IMR-90 (cell line): ENCODE results near the gene CD6. TPM values are rescaled to one million over a fixed set of nuclear protein-coding genes. Genes with fewer than 3 reads are reported as not detected.

Experiments used
- ATAC-seq: fragments of 200-7000 bp; cut with Tn5 transposase; 2 replicates; pipeline ENCODE4 v1.9.1; 2020; ENCODE audit warnings: low read depth, mild to moderate bottlenecking, moderate library complexity
- BruUV-seq: library from RNA; stranded (reverse); fragments of 400-500 nt; replicated peaks from 2 replicates; lab custom pipeline; 2021; lab: Mats Ljungman, UMichigan
- CTCF ChIA-PET: fragments of 300-600 bp; formaldehyde crosslinking; extraction: SDS; loops from one replicate; lab custom pipeline; 2021; ENCODE audit warnings: antibody characterized with exemption; lab: Yijun Ruan, JAX
- POLR2A ChIA-PET: fragments of 300-600 bp; sonication (Branson Sonifier 250); formaldehyde crosslinking; loops from one replicate; lab custom pipeline; 2022; ENCODE audit warnings: antibody characterized with exemption; ENCODE audit not compliant: unreplicated experiment; lab: Charles Lee
- DNase-seq: peaks from one replicate; pipeline ENCODE4 v3.0.0; 2013
- H2AFZ ChIP-seq: replicated peaks from 2 replicates; pipeline ENCODE3; 2013; ENCODE audit warnings: low read length, mild to moderate bottlenecking; ENCODE audit not compliant: poor library complexity
- H2AK5ac ChIP-seq: 2 replicates; pipeline ENCODE4 v1.6.1; 2013; ENCODE audit warnings: low read depth, low read length, inconsistent platforms
- H2AK9ac ChIP-seq: replicated peaks from 2 replicates; pipeline ENCODE3; 2013; ENCODE audit warnings: mild to moderate bottlenecking, low read depth, low read length, moderate library complexity; ENCODE audit not compliant: poor library complexity
- H2BK120ac ChIP-seq: 2 replicates; pipeline ENCODE4 v1.6.1; 2013; ENCODE audit warnings: low read depth, low read length, inconsistent platforms
- H2BK15ac ChIP-seq: 3 replicates; pipeline ENCODE4 v1.6.1; 2013; ENCODE audit warnings: low read depth, low read length, inconsistent platforms
- H2BK20ac ChIP-seq: 2 replicates; pipeline ENCODE4 v1.6.1; 2013; ENCODE audit warnings: low read depth, mild to moderate bottlenecking, inconsistent platforms, low read length, moderate library complexity
- H2BK5ac ChIP-seq: 2 replicates; pipeline ENCODE4 v1.6.1; 2013; ENCODE audit warnings: mild to moderate bottlenecking, low read depth, low read length, inconsistent platforms; ENCODE audit not compliant: poor library complexity, severe bottlenecking
- H3K14ac ChIP-seq: replicated peaks from 2 replicates; pipeline ENCODE4 v1.6.1; 2013; ENCODE audit warnings: low read depth, low read length, inconsistent platforms
- H3K18ac ChIP-seq: 2 replicates; pipeline ENCODE4 v1.6.1; 2013; ENCODE audit warnings: low read depth, low read length, control low read depth
- H3K23ac ChIP-seq: 2 replicates; pipeline ENCODE4 v1.6.1; 2013; ENCODE audit warnings: low read depth, low read length, inconsistent platforms
- H3K27ac ChIP-seq: 2 replicates; pipeline ENCODE4 v1.5.1; 2013; ENCODE audit warnings: mild to moderate bottlenecking, control low read depth, low read length; ENCODE audit not compliant: insufficient read depth
- H3K27me3 ChIP-seq: 2 replicates; pipeline ENCODE4 v1.6.1; 2013; ENCODE audit warnings: low read length; ENCODE audit not compliant: control insufficient read depth, insufficient read depth
- H3K36me3 ChIP-seq: 2 replicates; pipeline ENCODE4 v1.6.1; 2013; ENCODE audit warnings: low read length, mixed read lengths; ENCODE audit not compliant: control insufficient read depth, insufficient read depth
- H3K4ac ChIP-seq: 2 replicates; pipeline ENCODE4 v1.6.1; 2013; ENCODE audit warnings: low read depth, low read length, inconsistent platforms
- H3K4me1 ChIP-seq: 2 replicates; pipeline ENCODE4 v1.6.1; 2013; ENCODE audit warnings: low read length, mixed read lengths; ENCODE audit not compliant: control insufficient read depth, insufficient read depth
- H3K4me2 ChIP-seq: 2 replicates; pipeline ENCODE4 v1.6.1; 2013; ENCODE audit warnings: low read depth, mild to moderate bottlenecking, control low read depth, low read length, moderate library complexity
- H3K4me3 ChIP-seq: 2 replicates; pipeline ENCODE4 v1.5.1; 2013; ENCODE audit warnings: low read depth, mild to moderate bottlenecking, control low read depth, low read length, moderate library complexity; ENCODE audit not compliant: insufficient read depth
- H3K56ac ChIP-seq: 2 replicates; pipeline ENCODE4 v1.6.1; 2013; ENCODE audit warnings: low read length, inconsistent platforms; ENCODE audit not compliant: insufficient read depth; ENCODE audit errors: extremely low read depth
- H3K79me1 ChIP-seq, 2 experiments: 2 replicates each; pipeline ENCODE4 v1.6.1; 2013; ENCODE audit warnings: low read length in 2 of 2, inconsistent platforms in 1 of 2, low read depth in 1 of 2
- H3K9ac ChIP-seq: 2 replicates; pipeline ENCODE4 v1.6.1; 2013; ENCODE audit warnings: low read depth, low read length, control low read depth
- H3K9me1 ChIP-seq: 2 replicates; pipeline ENCODE4 v1.6.1; 2013; ENCODE audit warnings: low read length, inconsistent platforms; ENCODE audit not compliant: insufficient read depth
- H3K9me3 ChIP-seq: 2 replicates; pipeline ENCODE4 v1.6.1; 2013; ENCODE audit warnings: low read length; ENCODE audit not compliant: control insufficient read depth, insufficient read depth
- H4K20me1 ChIP-seq: 2 replicates; pipeline ENCODE4 v1.6.1; 2013; ENCODE audit warnings: low read length, inconsistent platforms; ENCODE audit not compliant: insufficient read depth
- H4K5ac ChIP-seq: 2 replicates; pipeline ENCODE4 v1.6.1; 2013; ENCODE audit warnings: mild to moderate bottlenecking, low read depth, low read length, control low read depth
- H4K8ac ChIP-seq, 2 experiments: 2 replicates each; pipeline ENCODE4 v1.6.1; 2013; ENCODE audit warnings: low read depth in 2 of 2, low read length in 2 of 2, control low read depth in 1 of 2, inconsistent platforms in 1 of 2
- H4K91ac ChIP-seq: 2 replicates; pipeline ENCODE4 v1.6.1; 2013; ENCODE audit warnings: low read depth, low read length, inconsistent platforms; ENCODE audit not compliant: insufficient read depth
- BHLHE40 ChIP-seq: fragments of 150-350 bp; IDR thresholded peaks from 2 replicates; pipeline ENCODE4 v1.6.1; 2016; ENCODE audit warnings: mild to moderate bottlenecking, low read depth, low read length
- CEBPB ChIP-seq: IDR thresholded peaks from 2 replicates; pipeline ENCODE4 v1.6.1; 2012; ENCODE audit warnings: low read depth, low read length, improper control_type of control experiment
- CHD1 ChIP-seq: IDR thresholded peaks from 2 replicates; pipeline ENCODE4 v1.6.1; 2012; ENCODE audit warnings: low read depth, low read length, improper control_type of control experiment
- FOS ChIP-seq: fragments of 150-350 bp; IDR thresholded peaks from 2 replicates; pipeline ENCODE4 v1.6.1; 2016; ENCODE audit warnings: low read depth, low read length
- MAFK ChIP-seq: IDR thresholded peaks from 2 replicates; pipeline ENCODE4 v1.6.1; 2012; ENCODE audit warnings: low read depth, low read length, improper control_type of control experiment
- MAZ ChIP-seq: IDR thresholded peaks from 2 replicates; pipeline ENCODE4 v1.6.1; 2012; ENCODE audit warnings: low read depth, mild to moderate bottlenecking, low read length, improper control_type of control experiment, moderate library complexity, borderline replicate concordance
- MXI1 ChIP-seq: IDR thresholded peaks from 2 replicates; pipeline ENCODE4 v1.6.1; 2012; ENCODE audit warnings: low read depth, mild to moderate bottlenecking, low read length, moderate library complexity, borderline replicate concordance
- NFE2L2 ChIP-seq: fragments of 150-350 bp; IDR thresholded peaks from 2 replicates; pipeline ENCODE4 v1.6.1; 2016; ENCODE audit warnings: low read depth, mild to moderate bottlenecking, low read length
- POLR2A ChIP-seq: IDR thresholded peaks from 2 replicates; pipeline ENCODE4 v1.6.1; 2012; ENCODE audit warnings: mild to moderate bottlenecking, low read depth, low read length
- RCOR1 ChIP-seq: IDR thresholded peaks from 2 replicates; pipeline ENCODE4 v1.6.1; 2012; ENCODE audit warnings: mild to moderate bottlenecking, low read length, improper control_type of control experiment; ENCODE audit not compliant: insufficient replicate concordance
- RFX5 ChIP-seq: IDR thresholded peaks from 2 replicates; pipeline ENCODE4 v1.8.0; 2012; ENCODE audit warnings: low read depth, mild to moderate bottlenecking, low read length, moderate library complexity
- SMC3 ChIP-seq: fragments of 150-350 bp; IDR thresholded peaks from 2 replicates; pipeline ENCODE4 v1.6.1; 2016; ENCODE audit warnings: low read depth, mild to moderate bottlenecking, antibody characterized with exemption, low read length, moderate library complexity
- USF2 ChIP-seq: fragments of 150-350 bp; IDR thresholded peaks from 2 replicates; pipeline ENCODE4 v1.6.1; 2017; ENCODE audit warnings: mild to moderate bottlenecking, antibody characterized with exemption, low read length, low read depth
- WGBS, 2 experiments: methylation state at CpG; one replicate each; pipeline versions ENCODE4 v1.1.5 to v1.1.7; 2013; ENCODE audit warnings: missing lambda C conversion rate in 2 of 2; ENCODE audit not compliant: insufficient read length in 1 of 2; ENCODE audit errors: extremely low coverage in 2 of 2; 5-methylcytosine and 5-hydroxymethylcytosine counted together
- dilution Hi-C: fragments of 300-500 bp; cut with HindIII; formaldehyde crosslinking; loops from one replicate; pipeline ENCODE4 v1.14.3; 2018; ENCODE audit warnings: low sequenced_read_pairs; ENCODE audit not compliant: unreplicated experiment
- in situ Hi-C: fragments of 300-500 bp; cut with MboI; formaldehyde crosslinking; loops from 3 replicates; pipeline ENCODE4 v1.14.3; 2019; ENCODE audit warnings: low sequenced_read_pairs, inconsistent platforms, mixed read lengths
- intact Hi-C: fragments of 100-400 bp; cut with micrococcal nuclease; formaldehyde crosslinking; loops from 2 replicates; pipeline ENCODE4 v1.10.0; 2022
- polyA plus RNA-seq, 3 experiments: library from polyadenylated mRNA; depleted of rRNA; stranded (reverse); fragments of >200 nt; gene quantifications; 2 replicates each; pipeline ENCODE4 v1.2.3, GENCODE V29; 2012; ENCODE audit warnings: low replicate concordance in 1 of 3
- total RNA-seq: library from RNA; depleted of rRNA; stranded (reverse); fragments of >200 nt; gene quantifications from 2 replicates; pipeline ENCODE4 v1.2.3, GENCODE V29; 2012
- TF ChIP-seq, protein P1 (sequence below): conservative IDR thresholded peaks from 2 replicates; pipeline ENCODE4 v1.5.1; 2012; ENCODE audit warnings: mild to moderate bottlenecking, low read depth, low read length, improper control_type of control experiment
- TF ChIP-seq, protein P2 (sequence below): fragments of 150-350 bp; IDR thresholded peaks from 2 replicates; pipeline ENCODE4 v1.6.1; 2016; ENCODE audit warnings: low read depth, mild to moderate bottlenecking, low read length, moderate library complexity, borderline replicate concordance

The CD6 gene
- total and polyA plus RNA-seq, 2 of the 4 experiments (the other 2 are of a cell fraction), result not detected

DNA sequence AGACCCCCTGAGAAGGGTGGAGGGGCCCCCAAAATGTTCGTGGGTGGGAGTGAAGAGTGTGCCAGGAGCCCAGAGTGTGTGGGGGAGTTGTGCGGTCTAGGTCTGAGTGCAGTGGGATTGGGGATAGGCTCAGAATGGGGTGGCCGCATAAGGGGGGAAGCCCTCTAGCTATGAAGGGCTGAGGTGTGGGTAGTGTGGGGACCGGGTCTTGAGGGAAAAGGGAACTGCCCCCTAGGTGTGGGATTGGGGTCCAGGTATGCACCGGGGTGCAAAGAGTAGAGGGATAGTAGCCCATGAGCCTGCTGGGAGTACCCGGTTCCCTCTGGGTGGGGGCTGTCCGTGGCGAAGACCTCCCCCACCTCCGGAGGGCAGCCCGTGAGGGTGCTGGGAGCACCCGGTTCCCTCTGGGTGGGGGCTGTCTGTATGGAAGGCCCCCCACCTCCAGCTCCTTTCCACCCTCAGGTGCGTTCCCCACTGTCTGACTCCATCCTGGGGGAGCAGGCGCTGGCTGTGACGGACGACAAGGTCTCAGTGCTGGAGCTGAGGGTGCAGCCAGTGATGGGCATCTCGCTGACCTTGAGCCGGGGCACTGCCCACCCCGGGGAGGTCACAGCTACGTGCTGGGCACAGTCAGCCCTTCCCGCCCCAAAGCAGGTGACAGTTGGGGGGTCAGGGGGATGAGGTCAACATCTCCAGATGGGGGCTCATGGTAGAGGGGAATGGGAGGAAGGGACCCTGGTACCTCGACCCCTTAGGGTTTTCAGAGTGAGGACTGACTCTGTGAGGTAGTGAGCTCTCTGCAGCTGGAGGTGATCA is 36.5 kb upstream of the CD6 start:
- Histone ChIP-seq H4K8ac (no peak overlapping the region), H3K14ac (no peak overlapping the region), H3K4me1 (no peaks in the 10 kb centered on the region; the same call in 1 of the 2 replicates), H4K5ac (no peak overlapping the region), H4K91ac (no peak overlapping the region), H2AK5ac (no peak overlapping the region), H2BK15ac (no peak overlapping the region), H3K36me3 (peaks cover 47% of the 10 kb centered on the region), H3K27ac (no peak overlapping the region), H3K4me2 (no peak overlapping the region), H3K18ac (no peak overlapping the region), H3K23ac (no peak overlapping the region), H3K4ac (no peak overlapping the region), H3K4me3 (no peak overlapping the region), H2BK20ac (no peak overlapping the region), H3K27me3 (no peaks in the 10 kb centered on the region), H2BK120ac (no peak overlapping the region), H2BK5ac (no peak overlapping the region), H3K79me1 (no peaks in the 10 kb centered on the region), H3K9me1 (no peaks in the 10 kb centered on the region), H4K20me1 (no peaks in the 10 kb centered on the region), H3K9ac (no peak overlapping the region), H2AK9ac (peak overlapping the region; percentile 50), H3K56ac (no peak overlapping the region), H2AFZ (no peak overlapping the region), H3K9me3 (no peaks in the 10 kb centered on the region)
- ATAC-seq (no peak), DNase-seq (no peak)
- 93% methylated on average over 3 of the region's 21 CpGs; no CpG with 5 or more reads in 1 of the 2 experiments for WGBS, 2 experiments
- intact Hi-C loops, result no loop called here
- dilution Hi-C loops, result no loop called here
- CTCF ChIA-PET, result interaction anchor here (0.7 kb wide), 1 partner anchor 440 kb away, joined by 4 read pairs; no protein-coding TSS in a partner anchor
- in situ Hi-C loops, result no loop called here
- POLR2A ChIA-PET, result no interaction called here
- BruUV-seq, result no TSS peak
- no peak for TF ChIP-seq RFX5
- TF ChIP-seq POLR2A, result no peak
- no peak for TF ChIP-seq MXI1
- TF ChIP-seq RCOR1, result no peak
- TF ChIP-seq USF2, result no peak
- no peak for TF ChIP-seq MAFK
- TF ChIP-seq CEBPB, result no peak
- TF ChIP-seq FOS, result no peak
- TF ChIP-seq CHD1, result no peak
- no peak for TF ChIP-seq MAZ
- TF ChIP-seq NFE2L2, result no peak
- no peak for TF ChIP-seq SMC3
- TF ChIP-seq, protein P1, sequence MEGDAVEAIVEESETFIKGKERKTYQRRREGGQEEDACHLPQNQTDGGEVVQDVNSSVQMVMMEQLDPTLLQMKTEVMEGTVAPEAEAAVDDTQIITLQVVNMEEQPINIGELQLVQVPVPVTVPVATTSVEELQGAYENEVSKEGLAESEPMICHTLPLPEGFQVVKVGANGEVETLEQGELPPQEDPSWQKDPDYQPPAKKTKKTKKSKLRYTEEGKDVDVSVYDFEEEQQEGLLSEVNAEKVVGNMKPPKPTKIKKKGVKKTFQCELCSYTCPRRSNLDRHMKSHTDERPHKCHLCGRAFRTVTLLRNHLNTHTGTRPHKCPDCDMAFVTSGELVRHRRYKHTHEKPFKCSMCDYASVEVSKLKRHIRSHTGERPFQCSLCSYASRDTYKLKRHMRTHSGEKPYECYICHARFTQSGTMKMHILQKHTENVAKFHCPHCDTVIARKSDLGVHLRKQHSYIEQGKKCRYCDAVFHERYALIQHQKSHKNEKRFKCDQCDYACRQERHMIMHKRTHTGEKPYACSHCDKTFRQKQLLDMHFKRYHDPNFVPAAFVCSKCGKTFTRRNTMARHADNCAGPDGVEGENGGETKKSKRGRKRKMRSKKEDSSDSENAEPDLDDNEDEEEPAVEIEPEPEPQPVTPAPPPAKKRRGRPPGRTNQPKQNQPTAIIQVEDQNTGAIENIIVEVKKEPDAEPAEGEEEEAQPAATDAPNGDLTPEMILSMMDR, result no peak
- TF ChIP-seq, protein P2, sequence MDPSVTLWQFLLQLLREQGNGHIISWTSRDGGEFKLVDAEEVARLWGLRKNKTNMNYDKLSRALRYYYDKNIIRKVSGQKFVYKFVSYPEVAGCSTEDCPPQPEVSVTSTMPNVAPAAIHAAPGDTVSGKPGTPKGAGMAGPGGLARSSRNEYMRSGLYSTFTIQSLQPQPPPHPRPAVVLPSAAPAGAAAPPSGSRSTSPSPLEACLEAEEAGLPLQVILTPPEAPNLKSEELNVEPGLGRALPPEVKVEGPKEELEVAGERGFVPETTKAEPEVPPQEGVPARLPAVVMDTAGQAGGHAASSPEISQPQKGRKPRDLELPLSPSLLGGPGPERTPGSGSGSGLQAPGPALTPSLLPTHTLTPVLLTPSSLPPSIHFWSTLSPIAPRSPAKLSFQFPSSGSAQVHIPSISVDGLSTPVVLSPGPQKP, result no peak
- TF ChIP-seq BHLHE40, result no peak
